Measurements from ENCODE around the gene QSOX1. TPM values are rescaled to one million over a fixed set of nuclear protein-coding genes. Genes with fewer than 3 reads are reported as not detected.
A peak's percentile ranks its signal among the peaks of the same experiment; 100 is the strongest.

Gene QSOX1
- total and polyA plus RNA-seq, 2 of the 4 experiments (the other 2 are of a cell fraction) = 102 to 791 TPM

DNA sequence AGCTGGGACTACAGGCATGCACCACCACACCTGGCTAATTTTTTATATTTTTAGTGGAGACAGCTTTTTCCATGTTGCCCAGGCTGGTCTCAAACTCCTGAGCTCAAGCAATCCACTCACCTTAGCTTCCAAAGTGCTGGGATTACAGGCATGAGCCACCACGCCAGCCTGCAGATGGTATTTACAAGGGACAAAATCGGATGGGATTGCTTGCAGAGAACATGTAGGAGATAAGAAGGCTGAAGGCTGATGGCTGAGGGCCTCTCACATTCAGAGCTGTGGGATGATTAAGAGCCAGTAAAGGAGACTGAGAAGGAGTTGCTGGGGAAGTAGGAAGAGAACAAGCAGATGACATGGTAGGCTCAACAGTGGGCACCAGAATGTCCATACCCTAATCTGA, 24.0 kb upstream of the QSOX1 start:
- peaks cover 2% of the 10 kb centered on the region; the same call in 1 of the 2 replicates for H3K9me3 ChIP-seq (ENCODE audit: control insufficient read depth, insufficient read depth, low read length)
- in situ Hi-C loops (cut with MboI; ENCODE audit: low sequenced_read_pairs) (no loop called here), intact Hi-C loops (cut with micrococcal nuclease) (no loop called here), dilution Hi-C loops (cut with HindIII; ENCODE audit: low sequenced_read_pairs, unreplicated experiment) (no loop called here)
- H3K4me1 ChIP-seq (ENCODE audit: control insufficient read depth, insufficient read depth, low read length) = peaks cover 14% of the 10 kb centered on the region
- H3K56ac ChIP-seq (ENCODE audit: extremely low read depth, insufficient read depth, low read length) = no peak overlapping the region
- H3K23ac ChIP-seq (ENCODE audit: low read depth, low read length) = peak overlapping the region; percentile 46; the same call in 1 of the 2 replicates
- H2AFZ ChIP-seq (replicated peaks; ENCODE audit: low read length, poor library complexity) = no peak overlapping the region
- H3K4ac ChIP-seq (ENCODE audit: low read depth, low read length) = peak overlapping the region; percentile 62
- H3K36me3 ChIP-seq (ENCODE audit: control insufficient read depth, insufficient read depth, low read length) = no peaks in the 10 kb centered on the region
- H2BK15ac ChIP-seq (ENCODE audit: low read depth, low read length) = peak overlapping the region; percentile 81
- no peak for ATAC-seq (ENCODE audit: low read depth)
- DNase-seq = no peak
- no peaks in the 10 kb centered on the region for H3K27me3 ChIP-seq (ENCODE audit: control insufficient read depth, insufficient read depth, low read length)
- H3K9ac ChIP-seq (ENCODE audit: low read depth, low read length) = no peak overlapping the region
- CTCF ChIA-PET = interaction anchor here (0.7 kb wide), 1 partner anchor 99 kb away, joined by 3 read pairs; no protein-coding TSS in a partner anchor
- no peaks in the 10 kb centered on the region for H4K20me1 ChIP-seq (ENCODE audit: insufficient read depth, low read length)
- peak overlapping the region; percentile 19 to 61 for H4K8ac ChIP-seq (ENCODE audit: low read depth in 2 of 2, low read length in 2 of 2)
- no peak overlapping the region for H2AK9ac ChIP-seq (replicated peaks; ENCODE audit: low read depth, low read length, poor library complexity)
- POLR2A ChIA-PET (ENCODE audit: unreplicated experiment) = no interaction called here
- H4K91ac ChIP-seq (ENCODE audit: insufficient read depth, low read depth, low read length) = peak overlapping the region; percentile 62
- H3K79me1 ChIP-seq (ENCODE audit: low read depth in 1 of 2, low read length in 2 of 2) = no peaks in the 10 kb centered on the region
- no CpG with 5 or more reads among the region's 2 CpGs for WGBS, 2 experiments (ENCODE audit: extremely low coverage in 2 of 2, insufficient read length in 1 of 2)
- H2BK5ac ChIP-seq (ENCODE audit: low read depth, low read length, poor library complexity, severe bottlenecking) = peak overlapping the region; percentile 94
- TF ChIP-seq RAD21 (IDR thresholded peaks at IDR 0.05; ENCODE audit: low read length) (no peak), FOS (IDR thresholded peaks at IDR 0.05; ENCODE audit: low read depth, low read length) (no peak), RFX5 (IDR thresholded peaks at IDR 0.05; ENCODE audit: low read depth, low read length) (no peak), SMC3 (IDR thresholded peaks at IDR 0.05; ENCODE audit: low read depth, low read length) (no peak), MAFK (IDR thresholded peaks at IDR 0.05; ENCODE audit: low read depth, low read length) (no peak), RCOR1 (IDR thresholded peaks at IDR 0.05; ENCODE audit: insufficient replicate concordance, low read length) (no peak), MAZ (IDR thresholded peaks at IDR 0.05; ENCODE audit: borderline replicate concordance, low read depth, low read length) (no peak), POLR2A (IDR thresholded peaks at IDR 0.05; ENCODE audit: low read depth, low read length) (no peak), CEBPB (IDR thresholded peaks at IDR 0.05; ENCODE audit: low read depth, low read length) (no peak)
- TF ChIP-seq, protein P1, sequence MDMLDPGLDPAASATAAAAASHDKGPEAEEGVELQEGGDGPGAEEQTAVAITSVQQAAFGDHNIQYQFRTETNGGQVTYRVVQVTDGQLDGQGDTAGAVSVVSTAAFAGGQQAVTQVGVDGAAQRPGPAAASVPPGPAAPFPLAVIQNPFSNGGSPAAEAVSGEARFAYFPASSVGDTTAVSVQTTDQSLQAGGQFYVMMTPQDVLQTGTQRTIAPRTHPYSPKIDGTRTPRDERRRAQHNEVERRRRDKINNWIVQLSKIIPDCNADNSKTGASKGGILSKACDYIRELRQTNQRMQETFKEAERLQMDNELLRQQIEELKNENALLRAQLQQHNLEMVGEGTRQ (IDR thresholded peaks at IDR 0.05; ENCODE audit: low read depth, low read length) = no peak
- TF ChIP-seq, protein P2, sequence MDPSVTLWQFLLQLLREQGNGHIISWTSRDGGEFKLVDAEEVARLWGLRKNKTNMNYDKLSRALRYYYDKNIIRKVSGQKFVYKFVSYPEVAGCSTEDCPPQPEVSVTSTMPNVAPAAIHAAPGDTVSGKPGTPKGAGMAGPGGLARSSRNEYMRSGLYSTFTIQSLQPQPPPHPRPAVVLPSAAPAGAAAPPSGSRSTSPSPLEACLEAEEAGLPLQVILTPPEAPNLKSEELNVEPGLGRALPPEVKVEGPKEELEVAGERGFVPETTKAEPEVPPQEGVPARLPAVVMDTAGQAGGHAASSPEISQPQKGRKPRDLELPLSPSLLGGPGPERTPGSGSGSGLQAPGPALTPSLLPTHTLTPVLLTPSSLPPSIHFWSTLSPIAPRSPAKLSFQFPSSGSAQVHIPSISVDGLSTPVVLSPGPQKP (IDR thresholded peaks at IDR 0.05; ENCODE audit: borderline replicate concordance, low read depth, low read length) = no peak
- peak overlapping the region; percentile 76 for H2AK5ac ChIP-seq (ENCODE audit: low read depth, low read length)
- peak overlapping the region; percentile 85 for H2BK120ac ChIP-seq (ENCODE audit: low read depth, low read length)
- H2BK20ac ChIP-seq (ENCODE audit: low read depth, low read length) = peak overlapping the region; percentile 87
- H3K14ac ChIP-seq (replicated peaks; ENCODE audit: low read depth, low read length) = peak overlapping the region; percentile 74
- no peak overlapping the region for H3K4me2 ChIP-seq (ENCODE audit: low read depth, low read length)
- peak overlapping the region; percentile 96 for H4K5ac ChIP-seq (ENCODE audit: low read depth, low read length)
- H3K27ac ChIP-seq (ENCODE audit: insufficient read depth, low read length) = peak overlapping the region; percentile 91; the same call in 1 of the 2 replicates
- no peak overlapping the region for H3K4me3 ChIP-seq (ENCODE audit: insufficient read depth, low read depth, low read length)
- H3K18ac ChIP-seq (ENCODE audit: low read depth, low read length) = peak overlapping the region; percentile 76
- H3K9me1 ChIP-seq (ENCODE audit: insufficient read depth, low read length) = 0 out of 2 replicates have a peak, but pooled peaks cover 6% of the 10 kb centered on the region
- no TSS peak for BruUV-seq (replicated peaks)
